Activated T-helper 9 cell treated with anti-CD3 and anti-CD28 coated beads, Interleukin-2, amount 50 U/mL, for 16 hours (primary cell): ENCODE data around the gene KCTD1.

Experiments
- DNase-seq: peaks from one replicate; pipeline ENCODE4 v3.0.0-alpha.2; 2020; ENCODE audit warnings: low read depth

The KCTD1 gene

GRCh38 chr18:26548415-26549262 is at the start of gene KCTD1:
Gene KCTD1 (minus strand): TSS chr18:26548553. CDS start chr18:26548536, 17 bp downstream.
- peak; percentile 46 for DNase-seq

DNA sequence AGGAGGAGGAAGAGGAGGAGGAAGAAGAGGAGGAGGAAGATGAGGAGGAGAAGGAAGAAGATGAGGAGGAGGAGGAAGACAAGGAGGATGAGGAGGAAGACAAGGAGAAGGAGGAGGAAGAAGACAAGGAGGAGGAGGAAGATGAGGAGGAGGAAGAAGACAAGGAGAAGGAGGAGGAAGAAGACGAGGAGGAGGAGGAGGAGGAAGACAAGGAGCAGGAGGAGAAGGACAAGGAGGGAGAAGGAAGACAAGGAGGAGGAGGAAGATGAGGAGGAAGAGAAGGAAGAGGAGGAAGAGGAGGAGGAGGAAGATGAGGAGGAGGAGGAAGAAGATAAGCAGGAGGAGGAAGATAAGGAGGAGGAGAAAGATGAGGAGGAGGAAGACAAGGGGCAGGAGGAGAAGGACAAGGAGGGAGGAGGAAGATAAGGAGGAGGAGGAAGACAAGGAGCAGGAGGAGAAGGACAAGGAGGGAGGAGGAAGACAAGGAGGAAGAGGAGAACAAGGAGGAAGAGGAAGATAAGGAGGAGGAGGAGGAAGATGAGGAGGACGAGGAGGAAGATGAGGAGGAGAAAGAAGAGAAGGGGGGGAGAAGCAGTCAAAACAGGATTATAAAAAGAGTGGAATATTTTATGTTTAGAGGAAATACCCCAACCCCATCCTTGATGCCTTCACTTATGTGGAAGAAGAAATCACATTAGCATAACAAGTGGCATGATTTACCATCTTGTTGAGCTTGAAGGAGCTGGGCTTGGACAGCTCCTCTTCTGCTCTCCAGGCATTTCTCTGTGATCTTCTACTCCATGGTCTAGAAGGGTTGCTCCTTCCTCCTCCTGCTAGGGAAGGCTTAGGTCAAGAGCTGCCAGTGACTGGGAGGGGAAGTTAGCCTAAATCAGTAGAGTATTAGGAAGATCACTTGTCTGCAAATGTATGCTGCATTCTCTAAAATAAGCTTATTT is 45.3 kb upstream of the KCTD1 start:
- no peak for DNase-seq

- no peak for DNase-seq
These were observed 36.4 kb upstream of the KCTD1 start for GRCh38 chr18:26584745-26585144.

DNA sequence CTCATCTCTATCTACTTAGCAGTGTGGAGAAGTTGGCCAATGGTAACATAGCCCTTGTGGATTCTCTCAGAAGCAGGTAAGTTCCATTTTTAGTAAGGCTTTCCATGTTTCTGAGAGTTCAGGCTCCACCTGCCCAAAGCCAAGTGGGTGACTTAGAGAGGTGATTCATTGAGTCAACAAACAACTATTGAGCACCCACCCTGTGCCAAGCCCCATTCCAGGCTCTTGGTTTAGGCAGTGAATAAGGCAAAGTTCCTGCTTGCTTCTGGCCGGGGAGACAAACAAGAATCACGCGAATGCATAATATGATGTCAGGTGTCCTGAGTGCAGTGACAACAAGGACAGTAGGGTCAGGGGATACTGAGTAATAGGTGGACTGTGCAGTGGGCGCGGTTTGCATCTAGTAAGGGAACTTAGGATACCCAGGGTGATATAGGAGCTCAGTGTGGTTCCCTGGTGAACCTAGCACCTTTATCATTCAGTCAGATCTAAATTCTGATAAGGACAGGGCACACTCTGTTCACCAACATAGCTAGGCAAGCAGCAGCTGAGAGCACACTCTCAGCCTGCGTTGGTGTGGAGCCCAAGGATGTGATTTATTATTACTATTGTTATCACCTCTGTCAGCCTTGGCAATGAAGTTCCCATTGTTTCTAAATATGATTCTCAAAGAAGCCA is 31.7 kb upstream of the KCTD1 start:
- no peak for DNase-seq

DNA sequence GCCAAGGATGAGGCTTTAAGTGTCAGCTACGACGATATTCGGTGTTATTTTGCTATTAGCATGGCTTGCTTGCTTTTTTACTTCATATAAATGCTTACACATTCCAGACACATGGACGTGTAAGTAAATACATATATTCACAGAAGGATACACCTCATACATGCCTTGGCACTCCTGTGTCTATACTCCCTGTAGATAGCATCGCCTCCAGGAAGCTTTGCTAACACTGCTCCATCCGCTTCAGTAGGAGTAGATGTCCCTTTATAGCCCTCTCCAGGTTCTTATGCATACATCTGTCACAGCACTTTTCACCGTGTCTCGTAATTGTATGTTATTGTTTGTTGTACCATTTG is 27.5 kb upstream of the KCTD1 start:
- no peak for DNase-seq

DNA sequence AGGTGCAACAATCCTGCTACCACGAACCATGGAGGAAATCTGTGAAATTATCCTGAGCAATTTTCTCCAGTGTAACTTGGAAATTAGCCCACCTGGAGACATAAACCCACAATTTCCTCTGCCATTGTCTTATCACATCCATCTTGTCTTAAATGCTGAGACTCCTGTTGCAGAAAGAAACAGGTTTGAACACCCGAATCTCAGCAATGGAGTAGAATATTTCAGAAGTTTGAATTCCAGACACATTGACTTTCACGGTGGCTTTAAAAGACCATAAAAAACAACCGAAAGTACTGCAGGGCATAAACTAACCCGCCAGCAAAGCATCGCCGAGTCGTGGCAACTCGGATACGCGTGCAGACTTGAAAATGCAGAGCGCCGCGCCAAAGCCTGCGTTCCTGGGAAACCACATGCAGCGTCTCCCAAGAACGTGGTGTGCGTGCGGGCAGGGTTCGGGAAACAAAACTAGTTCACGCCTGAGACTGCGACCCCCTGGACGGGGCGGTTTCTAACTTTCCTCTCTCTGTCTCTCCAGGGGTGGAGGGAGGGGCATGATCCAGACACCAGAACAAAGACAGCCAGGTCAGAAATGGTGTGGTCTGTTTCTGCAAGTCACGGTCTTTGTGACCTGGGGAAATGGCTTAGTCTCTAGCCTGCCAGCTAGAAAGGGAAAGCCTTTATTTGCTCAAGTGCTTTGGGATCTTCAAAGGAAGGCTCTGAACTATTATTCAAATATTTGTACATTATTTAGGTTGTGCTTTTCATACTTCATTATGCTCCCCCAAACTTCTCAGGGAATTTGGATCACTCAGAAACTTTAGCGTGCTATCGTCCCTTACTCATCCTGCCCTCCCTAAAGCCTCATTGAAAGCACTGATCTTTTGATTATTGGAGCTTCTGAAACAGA is 26.9 kb upstream of the KCTD1 start:
- DNase-seq, result no peak

DNA sequence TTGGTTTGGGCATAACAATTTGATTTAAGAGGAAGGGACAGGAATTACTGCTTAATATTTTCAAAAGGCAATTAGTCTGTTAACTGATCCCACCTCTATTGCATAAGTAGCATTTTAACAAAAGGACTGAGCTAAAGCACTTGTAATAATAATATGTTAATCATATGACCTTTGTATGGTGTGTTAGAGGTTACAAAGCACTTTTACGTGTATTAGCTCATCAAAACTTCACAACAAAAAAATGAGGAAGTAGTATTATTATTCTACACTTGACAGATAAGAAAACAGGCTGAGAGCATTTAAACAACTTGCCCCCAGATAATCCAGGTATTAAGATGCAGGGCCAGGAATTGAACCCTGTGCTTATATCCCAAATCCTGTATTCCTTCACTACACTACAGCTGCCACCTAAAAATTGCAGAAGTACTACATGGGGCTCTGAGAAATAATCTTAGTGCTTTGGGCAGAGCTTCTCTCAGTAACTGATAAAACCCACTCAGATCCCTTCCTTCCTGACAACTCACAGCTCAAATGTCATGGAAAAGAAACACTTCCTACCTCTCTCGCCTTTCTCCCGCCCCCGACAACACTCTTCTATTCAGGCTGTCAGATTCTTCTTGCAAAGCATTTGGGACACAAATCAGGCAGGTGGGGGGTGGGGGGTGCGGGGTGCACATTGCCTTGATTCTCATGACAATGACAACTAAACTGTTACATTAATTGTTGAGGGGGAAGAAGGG is 20.7 kb upstream of the KCTD1 start:
- DNase-seq, result no peak

- DNase-seq, result no peak
These were observed 20.2 kb upstream of the KCTD1 start for GRCh38 chr18:26568513-26568912.

DNA sequence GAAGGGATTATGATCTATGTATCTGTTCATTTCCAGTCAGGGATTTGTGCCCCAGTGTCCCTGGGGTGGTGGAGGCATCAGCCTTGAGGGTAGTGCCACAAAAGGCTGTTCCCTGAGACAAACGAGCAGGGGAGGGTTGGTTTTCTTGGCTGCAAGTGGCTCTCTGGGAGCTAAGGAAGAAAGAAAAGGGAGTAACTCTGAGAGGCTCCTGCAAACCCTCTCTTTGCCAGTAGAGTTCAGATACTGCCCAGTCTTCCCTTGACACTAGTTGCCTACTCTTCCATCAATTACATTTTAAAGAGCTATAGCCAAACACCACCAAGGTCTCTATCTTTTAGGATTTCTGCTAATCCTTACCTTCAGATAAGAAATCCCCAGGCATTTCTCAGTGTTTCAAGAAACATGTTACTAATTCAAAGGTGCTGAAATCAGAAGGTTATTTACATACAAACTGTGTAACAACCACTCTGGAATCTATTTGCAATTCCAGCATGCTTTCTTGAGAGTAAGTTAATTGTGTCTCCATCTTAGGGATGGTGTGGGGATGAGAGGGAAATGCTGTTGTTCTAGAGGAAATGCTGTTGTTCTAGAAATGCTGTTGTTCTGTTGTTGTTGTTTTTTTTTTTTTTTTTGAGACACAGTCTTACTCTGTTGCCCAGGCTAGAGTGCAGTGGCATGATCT is 18.7 kb upstream of the KCTD1 start:
- no peak for DNase-seq

GRCh38 chr18:26565514-26565913 is 17.2 kb upstream of the KCTD1 start:
- DNase-seq, result no peak

DNA sequence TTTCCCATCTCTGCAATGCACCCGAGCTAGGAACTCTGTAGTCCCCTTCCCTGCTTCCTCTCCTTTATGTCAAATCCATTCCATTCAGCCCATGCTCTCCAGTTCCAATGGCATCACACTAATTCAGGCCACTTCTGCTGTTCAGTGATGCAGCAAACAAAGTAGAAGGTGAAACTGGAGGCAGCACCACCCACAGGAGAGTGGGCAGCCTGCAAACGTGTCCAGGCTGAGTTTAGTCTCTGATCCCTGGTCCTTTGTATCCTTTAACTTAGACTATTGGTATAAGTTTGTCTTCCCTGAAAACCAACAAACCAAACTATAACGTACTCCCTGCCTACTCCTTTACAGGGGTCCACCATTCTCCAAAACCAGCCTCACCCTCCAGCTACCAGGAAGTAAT is 14.7 kb upstream of the KCTD1 start:
- DNase-seq, result no peak

GRCh38 chr18:26562568-26562967 is 14.2 kb upstream of the KCTD1 start:
- DNase-seq, result no peak

- no peak for DNase-seq
These were observed 13.4 kb upstream of the KCTD1 start for GRCh38 chr18:26561769-26562168.

DNA sequence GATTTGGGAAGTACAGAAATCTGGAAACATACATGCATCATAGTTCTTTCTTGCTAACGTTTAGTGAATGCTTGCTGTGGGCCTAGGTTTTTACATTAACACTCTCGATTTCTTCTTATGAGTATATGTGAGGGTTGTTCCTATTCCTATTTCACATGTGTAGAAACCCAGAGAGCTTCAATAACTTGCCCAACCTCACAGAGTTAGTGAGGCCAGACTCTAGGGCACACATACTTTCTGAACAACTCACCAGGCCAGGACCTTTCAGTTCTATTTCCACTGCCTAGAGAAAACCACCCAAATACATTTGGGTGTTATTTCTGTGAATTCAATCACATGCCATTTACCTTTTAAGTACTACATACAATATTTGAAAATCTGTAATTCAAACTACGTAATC is 8.2 kb upstream of the KCTD1 start:
- DNase-seq, result no peak

DNA sequence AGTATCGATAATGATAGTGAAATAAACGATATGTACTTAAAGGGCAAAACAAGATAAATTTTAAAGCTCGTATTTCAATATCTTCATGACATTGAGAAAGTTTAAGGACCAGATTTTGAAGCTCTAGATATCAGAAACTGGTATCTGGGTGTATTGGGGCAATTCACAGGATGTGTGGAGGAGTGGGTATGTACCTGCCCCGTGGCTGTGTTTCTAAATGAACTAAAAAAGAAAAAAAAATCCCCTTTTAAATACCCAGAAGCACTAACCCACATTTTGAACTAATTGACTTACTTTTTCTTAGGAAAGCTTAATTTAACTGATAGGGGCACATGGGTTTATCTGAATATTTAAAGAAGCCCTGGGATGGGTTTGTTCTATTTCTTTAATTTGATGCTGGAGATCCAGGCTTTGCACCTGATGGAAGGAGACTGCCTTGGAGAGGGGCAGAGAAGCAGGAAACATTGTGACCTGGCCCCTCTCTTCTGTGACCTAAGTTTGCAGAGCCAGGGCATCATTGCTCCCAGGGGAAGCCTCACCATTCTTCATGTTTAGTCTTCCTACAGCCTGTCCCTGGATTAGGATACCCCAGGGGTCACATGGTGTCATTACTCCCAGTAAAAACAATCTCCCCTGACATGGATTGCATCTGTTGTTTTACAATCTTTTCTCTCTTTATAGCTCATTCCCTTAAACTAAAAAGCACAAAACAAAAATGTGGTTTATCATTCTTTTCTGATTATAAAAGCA is 7.6 kb upstream of the KCTD1 start:
- DNase-seq, result no peak

- no peak for DNase-seq
These were observed 5.6 kb upstream of the KCTD1 start for GRCh38 chr18:26553943-26554342.

- DNase-seq, result no peak
These were observed 3.3 kb upstream of the KCTD1 start for GRCh38 chr18:26551695-26552081.

DNA sequence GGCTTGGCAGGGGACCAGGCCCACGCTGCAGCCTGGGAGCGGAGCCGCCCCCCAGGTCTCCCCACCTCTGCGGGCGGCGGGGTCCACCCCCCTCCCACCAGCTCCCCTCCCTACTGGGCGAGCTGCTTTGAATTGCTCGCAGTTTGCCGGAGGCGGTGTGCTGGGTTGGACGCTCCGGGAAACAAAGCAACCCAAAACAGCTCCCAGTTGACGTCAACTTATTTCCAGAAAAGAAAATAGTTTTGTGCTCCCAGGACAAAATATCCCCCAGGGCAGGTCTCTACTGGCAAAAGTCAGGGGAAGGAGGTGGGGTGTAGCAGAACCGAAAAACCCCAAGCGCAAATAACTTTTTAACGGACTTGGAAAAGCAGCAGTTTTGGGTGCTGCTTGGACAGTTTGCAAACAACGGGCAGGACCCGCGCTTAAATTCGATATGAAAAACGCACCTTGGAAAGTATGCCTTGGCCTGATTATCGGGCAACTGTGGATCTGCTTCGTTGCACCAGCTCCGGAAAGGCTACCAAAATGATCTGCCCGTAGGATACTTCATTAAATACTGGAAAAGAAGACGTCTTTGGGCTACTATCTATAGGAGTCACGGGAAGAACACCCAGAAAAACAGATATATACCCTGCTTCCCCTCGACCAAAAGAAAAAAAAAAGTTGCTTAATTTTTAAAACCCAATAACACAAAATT is 2.8 kb upstream of the KCTD1 start:
- no peak for DNase-seq
